ENCODE results near the gene SPOCK2.

Gene SPOCK2

DNA sequence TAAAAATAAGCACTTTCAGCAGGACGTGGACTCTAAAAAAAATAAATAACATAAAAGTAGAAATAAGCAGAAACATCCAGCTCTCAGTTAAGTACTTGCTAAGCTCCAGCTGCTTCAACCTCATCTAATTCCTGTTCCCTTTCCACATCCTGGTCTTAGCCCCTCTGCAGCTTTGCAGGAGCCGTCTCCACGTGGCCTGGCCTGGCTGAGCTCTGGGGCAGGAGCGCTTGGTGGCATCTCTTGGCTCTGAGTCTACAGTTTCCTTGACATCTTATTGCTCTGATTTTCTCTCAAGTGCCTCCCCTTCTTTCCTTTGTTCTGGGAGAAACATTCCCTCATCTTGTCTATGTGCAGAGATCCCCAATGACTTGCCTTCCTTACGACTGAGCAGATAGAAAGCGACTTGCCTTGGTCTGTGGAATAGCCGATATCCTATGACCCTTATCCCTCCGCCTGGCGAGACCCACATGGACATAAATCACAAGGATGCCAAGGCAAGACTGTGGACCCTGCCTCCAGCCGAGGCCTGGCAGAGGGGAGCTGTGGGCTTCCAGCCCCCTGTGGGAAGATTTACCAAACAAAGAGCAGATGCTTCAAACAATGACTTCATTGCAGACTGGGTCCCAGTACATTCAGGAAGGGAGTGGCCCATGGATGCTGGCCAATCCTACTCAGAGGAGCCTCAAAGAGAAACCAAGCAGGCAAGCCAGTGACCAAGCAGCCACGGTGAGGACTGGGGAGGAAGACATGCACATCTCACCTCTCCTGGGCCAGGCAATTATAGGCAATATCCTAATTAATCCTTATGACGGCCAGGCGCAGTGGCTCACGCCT lies 61.9 kb downstream of the SPOCK2 start:
- DNase-seq = no peak

DNA sequence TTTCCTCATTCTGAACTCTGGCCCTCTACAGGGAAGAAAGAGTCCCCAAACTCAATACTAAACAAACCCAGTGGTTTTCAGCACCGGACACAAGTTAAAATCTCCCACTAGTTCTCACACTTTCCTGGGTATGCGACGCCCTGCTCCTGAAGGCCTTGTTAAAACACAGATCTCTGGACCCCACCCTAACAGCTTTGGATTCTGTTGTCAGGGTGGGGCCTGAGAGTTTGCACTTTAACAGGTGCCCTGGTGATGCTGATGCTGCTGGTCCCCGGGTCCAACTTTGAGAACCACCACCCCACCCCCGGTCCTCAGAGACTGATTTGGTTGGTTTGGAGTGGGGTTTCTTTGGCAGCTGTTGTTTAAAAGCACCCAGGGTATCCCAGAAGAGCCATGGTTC lies 62.5 kb downstream of the SPOCK2 start:
- DNase-seq = no peak

- no peak for DNase-seq
Measured at GRCh38 chr10:72025400-72025799, 63.0 kb downstream of the SPOCK2 start.

DNA sequence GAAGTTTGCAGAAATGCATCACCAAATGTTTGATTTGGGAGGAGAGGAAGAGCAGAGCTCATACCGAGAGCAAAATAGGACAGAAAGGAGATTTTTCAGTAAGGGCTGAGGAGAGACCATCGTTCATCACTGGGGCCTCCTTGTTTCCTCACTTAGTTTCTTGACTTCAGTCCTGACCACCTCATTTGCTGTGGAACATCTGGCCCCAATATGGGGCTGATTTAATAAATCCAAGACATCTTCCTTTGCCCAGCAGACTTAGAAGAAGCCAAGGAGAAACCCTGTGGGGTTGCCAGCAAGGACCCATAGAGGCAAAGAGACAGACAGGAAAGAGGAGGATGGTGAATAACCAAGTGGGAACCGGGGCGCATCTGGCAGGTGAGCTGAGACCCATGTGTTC lies 63.8 kb downstream of the SPOCK2 start:
- DNase-seq = no peak

DNA sequence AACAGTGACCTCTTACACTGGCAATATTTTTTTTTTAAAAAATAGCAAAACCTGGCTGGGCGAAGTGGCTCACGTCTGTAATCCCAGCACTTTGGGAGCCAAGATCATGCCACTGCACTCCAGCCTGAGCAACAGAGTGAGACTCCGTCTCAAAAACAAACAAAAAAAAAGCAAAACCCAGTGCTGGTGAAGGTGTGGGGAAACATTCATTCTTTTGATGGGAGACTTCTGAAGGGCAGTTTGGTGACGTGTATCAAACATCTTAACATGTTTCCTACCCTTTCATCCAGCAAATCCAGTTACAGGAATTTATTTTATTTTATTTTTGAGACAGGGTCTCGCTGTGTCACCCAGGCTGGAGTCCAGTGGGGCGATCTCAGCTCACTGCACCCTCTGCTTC lies 66.1 kb downstream of the SPOCK2 start:
- no peak for DNase-seq

DNA sequence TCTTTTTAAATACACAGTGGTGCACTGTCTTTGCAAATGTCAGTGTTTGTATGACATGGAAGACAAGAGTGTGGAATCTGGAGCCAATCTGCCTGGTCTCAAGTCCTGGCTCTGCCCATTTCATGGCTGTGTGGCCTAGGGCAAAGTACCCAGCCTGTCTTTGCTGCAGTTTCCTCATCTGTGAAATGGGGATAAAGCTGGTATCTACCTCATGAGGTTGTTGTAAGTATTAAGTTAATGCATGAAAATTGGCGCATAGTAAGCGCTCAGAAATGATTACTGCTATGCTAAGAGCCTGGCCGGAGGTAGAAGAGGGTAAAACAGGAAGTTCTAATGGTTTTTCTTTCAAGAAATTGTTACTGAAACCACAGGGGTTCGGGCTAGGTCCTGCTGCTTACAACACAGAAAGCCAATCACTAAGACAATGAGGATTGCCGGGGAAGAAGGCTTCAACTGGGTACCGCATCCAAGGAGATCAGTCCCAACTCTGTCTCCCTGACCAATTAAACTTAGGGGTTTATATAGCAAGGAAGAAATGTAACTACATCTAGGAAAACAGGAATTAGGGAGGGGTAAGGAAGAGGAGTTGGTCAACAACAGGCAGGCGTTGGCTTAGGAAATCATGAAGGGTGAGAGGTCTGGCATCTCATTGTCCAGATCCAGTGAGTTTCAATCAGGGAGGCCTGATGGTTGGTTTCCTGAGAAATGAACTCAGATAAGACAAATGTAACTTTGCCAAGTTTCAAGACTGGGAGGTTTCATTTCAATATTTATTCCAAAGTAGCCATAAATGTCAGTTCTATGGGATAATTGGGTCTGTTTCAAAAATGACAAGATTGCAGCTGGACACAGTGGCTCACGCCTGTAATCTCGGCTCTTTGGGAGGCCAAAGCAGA lies 67.2 kb downstream of the SPOCK2 start:
- DNase-seq = no peak

DNA sequence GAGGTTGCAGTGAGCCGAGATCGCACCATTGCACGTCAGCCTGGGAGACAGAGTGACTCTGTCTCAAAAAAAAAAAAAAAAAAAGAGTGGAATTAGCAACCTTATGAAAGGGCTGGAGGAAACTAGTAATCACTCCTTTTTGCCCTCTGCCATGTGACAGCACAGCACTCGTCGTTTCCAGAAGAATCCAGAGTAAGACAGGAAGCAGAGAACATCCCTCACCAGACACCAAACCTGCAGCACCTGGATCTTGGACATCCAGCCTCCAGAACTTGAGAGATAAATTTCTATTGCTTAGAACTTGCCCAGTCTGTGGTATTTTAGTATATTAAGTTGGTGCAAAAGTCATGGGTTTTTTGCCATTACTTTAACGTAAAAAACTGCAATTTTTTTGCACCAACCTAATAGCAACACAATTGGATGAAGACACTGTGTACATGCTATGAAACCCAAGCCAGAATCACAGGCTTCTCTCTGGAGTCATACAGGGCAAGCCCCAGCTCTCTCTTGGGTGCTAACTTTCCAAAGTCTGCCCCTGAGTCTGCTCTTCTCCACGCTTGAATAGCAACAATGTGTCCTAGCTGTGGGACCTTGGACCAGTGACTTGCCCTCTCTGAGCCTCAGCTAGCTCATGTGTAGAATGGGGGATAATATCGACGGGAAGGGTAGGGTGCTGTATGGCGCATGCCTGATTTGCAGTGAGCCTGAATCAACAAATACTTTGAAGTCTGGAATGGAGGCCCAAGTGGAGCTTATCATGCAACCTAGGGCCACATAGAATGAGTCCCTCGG lies 69.1 kb downstream of the SPOCK2 start:
- DNase-seq = no peak

GRCh38 chr10:72016608-72017300 lies 71.6 kb downstream of the SPOCK2 start:
- DNase-seq = no peak

- DNase-seq = no peak
Measured at GRCh38 chr10:72015841-72016240, 72.5 kb downstream of the SPOCK2 start.

DNA sequence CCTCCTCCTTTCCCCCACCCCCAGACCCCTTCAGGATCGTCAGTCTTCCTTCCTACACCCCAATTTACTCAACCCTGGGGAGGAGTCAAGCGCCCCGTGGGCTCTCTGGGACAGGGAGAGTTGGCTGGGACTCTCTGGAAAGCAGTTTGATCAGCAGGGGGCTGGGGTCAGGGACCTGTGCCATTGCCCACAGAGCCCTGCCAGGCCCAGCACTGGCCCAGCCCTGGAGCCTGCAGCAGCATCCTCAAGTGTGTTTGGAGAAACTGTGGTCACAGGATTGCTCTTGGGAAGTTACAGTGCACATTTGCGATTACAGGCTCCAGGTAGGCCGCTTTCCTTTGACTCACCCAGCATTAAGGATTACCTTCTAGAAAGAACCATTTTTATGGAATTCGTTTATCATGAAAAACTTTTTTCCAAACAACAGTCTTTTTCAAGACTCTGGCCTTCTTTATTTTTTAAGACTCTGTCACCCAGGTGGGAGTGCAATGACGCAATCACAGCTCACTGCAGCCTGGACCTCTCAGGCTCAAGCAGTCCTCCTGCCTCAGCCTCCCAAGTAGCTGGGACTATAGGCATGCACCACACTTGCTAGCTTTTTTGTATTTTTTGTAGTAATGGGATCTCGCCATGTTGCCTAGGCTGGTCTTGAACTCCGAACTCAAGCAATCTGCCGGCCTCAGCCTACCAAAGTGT lies 73.4 kb downstream of the SPOCK2 start:
- DNase-seq = no peak

DNA sequence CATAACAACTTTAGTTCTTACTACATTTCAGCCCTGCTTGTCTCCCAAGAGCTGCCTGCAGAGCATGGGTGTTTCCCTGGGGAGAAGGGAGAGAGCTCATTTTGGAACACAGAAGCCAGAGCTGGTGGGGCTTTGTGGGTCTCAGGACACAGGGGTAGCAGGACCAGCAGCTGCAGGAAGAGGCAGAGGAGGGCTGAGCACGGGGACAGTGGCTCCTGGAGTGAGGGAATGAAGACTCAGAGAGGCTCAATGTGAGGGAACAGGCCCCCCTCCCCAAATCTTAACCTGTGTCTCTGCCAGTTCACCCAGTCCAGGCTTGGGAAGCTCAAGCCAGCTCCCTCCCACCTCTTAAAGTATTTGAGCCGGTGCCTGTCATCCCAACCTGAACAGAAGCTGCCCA lies 74.2 kb downstream of the SPOCK2 start:
- no peak for DNase-seq

GRCh38 chr10:72013202-72013945 lies 75.0 kb downstream of the SPOCK2 start:
- no peak for DNase-seq

- DNase-seq = no peak
Measured at GRCh38 chr10:72012796-72013195, 75.6 kb downstream of the SPOCK2 start.

DNA sequence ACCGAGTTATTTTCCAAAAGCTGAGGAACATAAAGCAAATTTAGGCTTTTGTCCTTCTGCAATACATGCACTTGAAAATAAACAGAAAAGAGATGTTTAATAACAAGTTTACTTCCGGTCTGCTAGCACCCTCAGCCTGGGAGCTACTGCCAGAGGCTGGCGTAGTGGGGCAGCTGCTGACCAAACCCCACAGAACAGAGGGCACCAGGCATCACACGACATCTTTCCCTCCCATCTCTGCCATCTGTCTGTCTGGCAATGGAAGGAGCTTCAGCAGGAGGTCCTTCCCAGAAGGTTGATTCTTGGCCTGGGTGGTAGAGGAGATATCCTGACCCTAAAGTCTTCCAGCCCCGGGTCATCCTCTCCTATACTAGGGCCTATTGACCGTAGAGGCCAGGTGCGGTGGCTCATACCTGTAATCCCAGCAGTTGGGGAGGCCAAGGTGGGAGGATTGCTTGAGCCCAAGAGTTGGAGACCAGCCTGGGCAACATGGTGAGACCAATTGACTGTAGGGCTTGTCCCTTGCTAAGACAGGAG lies 76.3 kb downstream of the SPOCK2 start:
- DNase-seq = no peak

GRCh38 chr10:72011468-72011867 lies 76.9 kb downstream of the SPOCK2 start:
- no peak for DNase-seq

- no peak for DNase-seq
Measured at GRCh38 chr10:72011016-72011415, 77.3 kb downstream of the SPOCK2 start.

- DNase-seq = no peak
Measured at GRCh38 chr10:72010234-72010973, 77.9 kb downstream of the SPOCK2 start.

DNA sequence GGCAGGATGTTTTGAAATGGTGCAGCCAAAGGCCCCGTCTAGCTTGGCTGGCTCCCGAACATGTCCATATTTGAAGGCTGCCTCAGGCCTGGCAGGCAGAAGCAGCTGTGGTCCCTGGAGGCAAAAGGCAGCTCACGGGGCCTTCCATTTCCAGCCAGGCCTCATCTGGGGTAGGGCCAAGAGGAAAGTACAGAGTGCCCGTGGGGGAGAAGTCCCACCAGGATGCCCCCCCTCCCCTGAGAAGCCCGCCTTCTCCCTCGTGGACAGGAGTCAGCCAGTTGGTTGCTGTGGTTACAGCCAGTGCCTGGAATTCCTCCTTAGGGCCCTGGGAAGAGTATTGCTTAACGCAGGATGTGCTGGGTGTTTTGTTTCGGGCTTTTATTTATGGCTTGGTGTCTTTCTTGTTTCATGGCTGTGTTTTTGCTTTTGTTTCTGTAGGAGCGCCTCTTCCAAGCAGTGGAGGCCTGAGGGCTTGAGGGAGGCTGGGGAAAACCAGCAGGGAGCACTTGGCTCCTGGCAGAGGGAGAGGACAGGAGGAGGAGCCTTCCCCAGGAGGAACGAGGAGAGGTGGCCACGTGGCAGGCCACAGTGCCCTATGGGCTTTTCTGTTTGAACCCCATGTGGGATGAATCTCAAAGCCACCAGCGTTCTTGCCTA lies 78.8 kb downstream of the SPOCK2 start:
- no peak for DNase-seq

- no peak for DNase-seq
Measured at GRCh38 chr10:72009051-72009424, 79.3 kb downstream of the SPOCK2 start.

All from effector CD4-positive, alpha-beta T cell (primary cell).